H1 (cell line): ENCODE measurements around the gene SYK. TPM values are rescaled to one million over a fixed set of nuclear protein-coding genes. Genes with fewer than 3 reads are reported as not detected.

Experiments
- CTCF ChIA-PET: fragments of 300-600 bp; sonication (Branson Sonifier 250); formaldehyde crosslinking; loops from one replicate; lab custom pipeline; 2021; ENCODE audit not compliant: partially characterized antibody; lab: Charles Lee
- POLR2A ChIA-PET: fragments of 300-600 bp; sonication (Branson Sonifier 250); formaldehyde crosslinking; loops from one replicate; lab custom pipeline; 2021; ENCODE audit warnings: inconsistent platforms; ENCODE audit not compliant: partially characterized antibody; lab: Charles Lee
- DNase-seq, 2 experiments: peaks; one replicate each; pipeline versions ENCODE4 v3.0.0 to v3.0.0-alpha.2; 2010 to 2022; ENCODE audit warnings: low spot score in 2 of 2, low read depth in 1 of 2, mixed read lengths in 1 of 2
- FAIRE-seq: peaks from 2 replicates; lab custom pipeline; 2011; peaks lifted over from hg19 to GRCh38; lab: Jason Lieb, UNC
- H2AFZ ChIP-seq: 2 replicates; pipeline ENCODE4 v1.8.1; 2012; ENCODE audit warnings: low read length, inconsistent platforms
- H2AK5ac ChIP-seq: 2 replicates; pipeline ENCODE4 v1.6.1; 2013; ENCODE audit warnings: low read depth, low read length
- H2BK120ac ChIP-seq: replicated peaks from 2 replicates; pipeline ENCODE3; 2013; ENCODE audit warnings: low read depth, low read length, inconsistent platforms
- H2BK12ac ChIP-seq: 2 replicates; pipeline ENCODE4 v1.6.1; 2013; ENCODE audit warnings: low read depth, low read length
- H2BK15ac ChIP-seq: 2 replicates; pipeline ENCODE4 v1.6.1; 2013; ENCODE audit warnings: low read length
- H2BK20ac ChIP-seq: 2 replicates; pipeline ENCODE4 v1.6.1; 2013; ENCODE audit warnings: low read length
- H2BK5ac ChIP-seq: 2 replicates; pipeline ENCODE4 v1.6.1; 2013; ENCODE audit warnings: low read depth, low read length
- H3K14ac ChIP-seq: 2 replicates; pipeline ENCODE4 v1.6.1; 2013; ENCODE audit warnings: inconsistent platforms; ENCODE audit not compliant: insufficient read length
- H3K18ac ChIP-seq: 2 replicates; pipeline ENCODE4 v1.6.1; 2013; ENCODE audit warnings: low read length; ENCODE audit errors: extremely low read depth
- H3K23ac ChIP-seq: 2 replicates; pipeline ENCODE4 v1.6.1; 2013; ENCODE audit warnings: inconsistent platforms; ENCODE audit not compliant: insufficient read length
- H3K23me2 ChIP-seq: 2 replicates; pipeline ENCODE4 v1.6.1; 2013; ENCODE audit warnings: low read depth, low read length
- H3K27ac ChIP-seq: 2 replicates; pipeline ENCODE4 v1.6.1; 2011; ENCODE audit warnings: low read depth, low read length, inconsistent platforms
- H3K27me3 ChIP-seq, 4 experiments: replicated peaks in 1 of 4; 1 replicate in 1 of 4; 2 replicates in 3 of 4; pipeline versions ENCODE4 v1.6.1 to v1.8.1; 2011 to 2013; ENCODE audit warnings: low read length in 3 of 4, mild to moderate bottlenecking in 3 of 4, inconsistent platforms in 2 of 4, mixed read lengths in 2 of 4, moderate library complexity in 1 of 4; ENCODE audit not compliant: control insufficient read depth in 3 of 4, insufficient read depth in 3 of 4; ENCODE audit errors: extremely low read depth in 1 of 4
- H3K36me3 ChIP-seq, 4 experiments: 2 replicates each; pipeline versions ENCODE4 v1.6.1 to v1.8.1; 2011 to 2013; ENCODE audit warnings: mild to moderate bottlenecking in 4 of 4, low read length in 3 of 4, moderate library complexity in 2 of 4, control low read depth in 1 of 4, inconsistent platforms in 1 of 4; ENCODE audit not compliant: insufficient read depth in 4 of 4, control insufficient read depth in 2 of 4
- H3K4ac ChIP-seq: replicated peaks from 2 replicates; pipeline ENCODE3; 2013; ENCODE audit warnings: low read length, low read depth, mixed read lengths, inconsistent platforms; ENCODE audit not compliant: insufficient read length
- H3K4me1 ChIP-seq, 4 experiments: replicated peaks in 1 of 4; 1 replicate in 1 of 4; 2 replicates in 3 of 4; pipeline versions ENCODE4 v1.6.1 to v1.8.1; 2011 to 2013; ENCODE audit warnings: low read length in 3 of 4, inconsistent platforms in 2 of 4, mixed read lengths in 1 of 4; ENCODE audit not compliant: insufficient read depth in 4 of 4, control insufficient read depth in 3 of 4
- H3K4me2 ChIP-seq, 2 experiments: 2 replicates each; pipeline versions ENCODE4 v1.6.1 to v1.8.1; 2011 to 2013; ENCODE audit warnings: low read depth in 2 of 2, low read length in 2 of 2, control low read depth in 1 of 2, inconsistent platforms in 1 of 2, mild to moderate bottlenecking in 1 of 2; ENCODE audit not compliant: insufficient read depth in 1 of 2
- H3K4me3 ChIP-seq, 4 experiments: fragments of 200-600, 300-600 bp in 1 of 4; sonication (generic), shearing (Covaris generic), sonication (Bioruptor Twin) in 1 of 4; 2 replicates each; pipeline versions ENCODE4 v1.5.1 to v1.8.1; 2011 to 2016; ENCODE audit warnings: low read length in 4 of 4, low read depth in 3 of 4, control low read depth in 2 of 4, inconsistent platforms in 2 of 4, mild to moderate bottlenecking in 2 of 4, mixed read lengths in 1 of 4, moderate library complexity in 1 of 4; ENCODE audit not compliant: insufficient read depth in 2 of 4; ENCODE audit errors: extremely low read depth in 1 of 4
- H3K56ac ChIP-seq: replicated peaks from 2 replicates; pipeline ENCODE3; 2013; ENCODE audit warnings: low read depth, mild to moderate bottlenecking, mixed read lengths, low read length, inconsistent platforms; ENCODE audit not compliant: insufficient read length
- H3K79me1 ChIP-seq: 2 replicates; pipeline ENCODE4 v1.6.1; 2013; ENCODE audit warnings: low read depth, low read length, control low read depth
- H3K79me2 ChIP-seq, 2 experiments: 2 replicates each; pipeline versions ENCODE4 v1.6.1 to v1.8.1; 2012 to 2013; ENCODE audit warnings: low read length in 2 of 2, mild to moderate bottlenecking in 2 of 2, inconsistent platforms in 1 of 2; ENCODE audit not compliant: insufficient read depth in 2 of 2, control insufficient read depth in 1 of 2
- H3K9ac ChIP-seq, 4 experiments: replicated peaks in 1 of 4; 1 replicate in 1 of 4; 2 replicates in 3 of 4; pipeline versions ENCODE4 v1.6.1 to v1.8.1; 2011 to 2013; ENCODE audit warnings: low read depth in 3 of 4, low read length in 3 of 4, control low read depth in 2 of 4, mild to moderate bottlenecking in 2 of 4, moderate library complexity in 2 of 4, inconsistent platforms in 1 of 4; ENCODE audit errors: extremely low read depth in 1 of 4
- H3K9me3 ChIP-seq, 2 experiments: 2 replicates each; pipeline versions ENCODE4 v1.6.1 to v1.8.1; 2012 to 2013; ENCODE audit warnings: mild to moderate bottlenecking in 2 of 2, moderate library complexity in 2 of 2, control low read depth in 1 of 2, inconsistent platforms in 1 of 2, low read depth in 1 of 2, low read length in 1 of 2, mixed read lengths in 1 of 2; ENCODE audit not compliant: insufficient read depth in 2 of 2
- H4K20me1 ChIP-seq, 2 experiments: replicated peaks in 1 of 2; 2 replicates each; pipeline versions ENCODE3 to v1.8.1; 2011 to 2013; ENCODE audit warnings: inconsistent platforms in 2 of 2, low read length in 2 of 2, mild to moderate bottlenecking in 1 of 2; ENCODE audit not compliant: insufficient read depth in 2 of 2, control insufficient read depth in 1 of 2
- H4K5ac ChIP-seq: 2 replicates; pipeline ENCODE4 v1.6.1; 2013; ENCODE audit warnings: low read length, low read depth, mixed read lengths, inconsistent platforms; ENCODE audit not compliant: insufficient read length
- H4K8ac ChIP-seq: 2 replicates; pipeline ENCODE4 v1.8.0; 2013; ENCODE audit warnings: mild to moderate bottlenecking, moderate library complexity, low read length, inconsistent platforms; ENCODE audit not compliant: insufficient read depth; ENCODE audit errors: extremely low read depth
- H4K91ac ChIP-seq: replicated peaks from 2 replicates; pipeline ENCODE3; 2013; ENCODE audit warnings: low read length, mixed read lengths, inconsistent platforms; ENCODE audit not compliant: insufficient read length
- ASH2L ChIP-seq: fragments of 200-600, 300-600 bp; sonication (generic); IDR thresholded peaks from one replicate; pipeline ENCODE4 v1.7.1; 2017; ENCODE audit warnings: low read length
- BACH1 ChIP-seq: IDR thresholded peaks from 2 replicates; pipeline ENCODE4 v1.6.1; 2012; ENCODE audit warnings: low read length, improper control_type of control experiment
- CBX5 ChIP-seq: fragments of 300-800, 300-1000 bp; sonication (generic); IDR thresholded peaks from 2 replicates; pipeline ENCODE4 v1.7.1; 2016; ENCODE audit warnings: antibody characterized with exemption, low read length, low read depth
- CBX8 ChIP-seq: fragments of 300-800, 300-1000 bp; sonication (generic); IDR thresholded peaks from 2 replicates; pipeline ENCODE4 v1.7.1; 2016; ENCODE audit warnings: low read depth, low read length, borderline replicate concordance
- FOSL1 ChIP-seq: IDR thresholded peaks from 2 replicates; pipeline ENCODE4 v1.6.1; 2011; ENCODE audit warnings: mild to moderate bottlenecking, low read depth, low read length, moderate library complexity; ENCODE audit not compliant: insufficient read depth
- GABPA ChIP-seq: IDR thresholded peaks from 2 replicates; pipeline ENCODE4 v1.6.1; 2011; ENCODE audit warnings: mild to moderate bottlenecking, low read length, moderate library complexity, borderline replicate concordance; ENCODE audit not compliant: insufficient read depth
- JUND ChIP-seq: IDR thresholded peaks from 2 replicates; pipeline ENCODE4 v1.6.1; 2011; ENCODE audit warnings: mild to moderate bottlenecking, improper control_type of control experiment, low read length
- RNF2 ChIP-seq: fragments of 200-900, 300-1000 bp; sonication (generic); IDR thresholded peaks from 2 replicates; pipeline ENCODE4 v1.7.1; 2016; ENCODE audit warnings: borderline replicate concordance, low read depth, mild to moderate bottlenecking, antibody characterized with exemption, low read length; ENCODE audit not compliant: poor library complexity, severe bottlenecking; ENCODE audit errors: missing control alignments
- WGBS, 2 experiments: shearing (Covaris generic) in 1 of 2; methylation state at CpG; one replicate each; pipeline versions ENCODE4 v1.1.6 to v1.1.7; 2013 to 2015; ENCODE audit warnings: low lambda C conversion rate in 2 of 2, mixed read lengths in 2 of 2, inconsistent platforms in 1 of 2, low coverage in 1 of 2, missing lambda C conversion rate in 1 of 2; ENCODE audit not compliant: insufficient replicate concordance in 2 of 2, insufficient coverage in 1 of 2, insufficient read length in 1 of 2; ENCODE audit errors: extremely low coverage in 1 of 2, missing lambda C conversion rate in 1 of 2; 5-methylcytosine and 5-hydroxymethylcytosine counted together
- polyA plus RNA-seq, 7 experiments: library from polyadenylated mRNA; depleted of rRNA in 3 of 7; stranded (reverse) in 5 of 7; unstranded in 2 of 7; fragments of >200 nt in 5 of 7; fragments of 200-250 nt in 2 of 7; gene quantifications; 1 replicate in 5 of 7; 2 replicates in 1 of 7; 4 replicates in 1 of 7; pipeline versions ENCODE4 v1.2.1 to v1.2.3, GENCODE V29; 2011 to 2013; ENCODE audit warnings: missing spikeins in 2 of 7, mixed read lengths in 2 of 7
- total RNA-seq: library from RNA; stranded (reverse); fragmentation: NEBNext Ultra II Directional; extraction: Animal tissue kit (Norgen Biotek cat#: 25700); gene quantifications from 2 replicates; pipeline ENCODE4 v1.2.1, GENCODE V29; 2021

SYK gene
- total and polyA plus RNA-seq, 2 of the 8 experiments (the other 6 are each of a cell fraction or from before 2014, with no cell fraction given) = 1.5 to 4.4 TPM

DNA sequence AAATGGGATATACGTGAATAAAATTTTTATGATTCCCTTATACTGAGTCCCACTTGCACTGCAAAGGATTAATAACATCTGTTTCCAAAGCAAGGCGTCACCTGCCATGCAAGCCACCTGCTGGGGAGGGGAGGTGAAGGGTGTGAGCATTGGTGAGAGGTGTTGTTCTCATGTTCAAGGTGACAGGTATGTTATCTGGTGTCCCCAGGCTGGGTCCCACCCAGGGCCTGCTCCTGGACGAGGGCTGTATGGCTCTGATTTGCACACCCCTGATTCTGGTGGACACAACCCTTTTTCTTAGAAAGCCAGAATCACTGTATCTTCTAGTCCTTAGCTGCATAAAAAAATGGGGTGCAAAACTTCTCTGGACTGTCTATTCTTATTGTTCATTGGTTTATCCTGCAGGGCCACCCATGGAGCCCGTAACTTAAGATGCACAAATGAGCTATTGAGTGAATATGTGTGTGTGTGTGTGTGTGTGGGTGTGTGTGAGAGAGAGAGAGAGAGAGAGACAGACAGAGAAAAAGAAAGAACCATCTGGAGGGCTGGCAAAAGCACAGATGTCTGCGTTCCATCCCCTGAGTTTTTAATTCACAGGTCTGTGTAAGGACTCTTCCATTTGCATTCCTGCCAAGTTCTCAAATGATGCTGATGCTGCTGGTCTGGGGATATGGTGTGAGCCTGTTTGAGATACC lies 53.7 kb downstream of the SYK start:
- TF ChIP-seq BACH1 = no peak
- TF ChIP-seq RNF2 = no peak
- no peak for TF ChIP-seq CBX5
- no peak for TF ChIP-seq FOSL1
- TF ChIP-seq JUND = no peak
- no peak for TF ChIP-seq GABPA
- no peak for TF ChIP-seq CBX8
- TF ChIP-seq ASH2L = no peak
- Histone ChIP-seq H3K9me3 (no peaks in the 10 kb centered on the region), H2AK5ac (no peak overlapping the region), H3K36me3 (no peaks in the 10 kb centered on the region), H4K91ac (no peak overlapping the region), H3K23me2 (no peaks in the 10 kb centered on the region; the same call in 1 of the 2 replicates), H3K79me1 (no peaks in the 10 kb centered on the region), H4K5ac (no peak overlapping the region), H3K4me1 (no peaks in the 10 kb centered on the region), H3K56ac (no peak overlapping the region), H3K27me3 (no peaks in the 10 kb centered on the region), H2BK20ac (no peak overlapping the region), H2AFZ (no peak overlapping the region), H3K18ac (no peak overlapping the region), H3K4me2 (no peak overlapping the region), H4K20me1 (no peaks in the 10 kb centered on the region), H3K14ac (no peak overlapping the region), H4K8ac (peak overlapping the region; percentile 57; the same call in 1 of the 2 replicates), H3K4ac (no peak overlapping the region), H2BK5ac (no peak overlapping the region), H3K79me2 (no peaks in the 10 kb centered on the region), H3K4me3 (no peak overlapping the region), H2BK120ac (no peak overlapping the region), H3K9ac (no peak overlapping the region), H2BK15ac (no peak overlapping the region), H3K23ac (no peak overlapping the region), H3K27ac (no peak overlapping the region), H2BK12ac (no peak overlapping the region)
- WGBS, 2 experiments = 79% methylated on average over 5 of the region's 5 CpGs; no CpG with 5 or more reads in 1 of the 2 experiments
- ChIA-PET CTCF (no interaction called here), POLR2A (interaction anchor here (1.0 kb wide), 1 partner anchor 23 kb away, joined by 4 read pairs; no protein-coding TSS in a partner anchor)
- DNase-seq (no peak), FAIRE-seq (no peak)
